A673 (cell line): ENCODE data around the gene CSF3. TPM values are rescaled to one million over a fixed set of nuclear protein-coding genes. Genes with fewer than 3 reads are reported as not detected.
"Not testable (repeated sequence)": the region's sequence is repeated elsewhere in the genome, so short reads cannot be mapped to it uniquely, and the experiment has no call there.

Source experiments
- BruUV-seq: library from RNA; stranded (reverse); fragments of 400-500 nt; replicated peaks from 2 replicates; lab custom pipeline; 2021; lab: Mats Ljungman, UMichigan
- CTCF ChIA-PET: fragments of 300-600 bp; sonication (Branson Sonifier 250); formaldehyde crosslinking; loops from one replicate; lab custom pipeline; 2022; ENCODE audit warnings: antibody characterized with exemption; lab: Charles Lee
- POLR2A ChIA-PET: fragments of 300-600 bp; sonication (Branson Sonifier 250); formaldehyde crosslinking; loops from one replicate; lab custom pipeline; 2022; ENCODE audit warnings: antibody characterized with exemption; ENCODE audit not compliant: low non-redundant PET; lab: Charles Lee
- DNase-seq: peaks from one replicate; pipeline ENCODE4 v3.0.0-alpha.2; 2015; ENCODE audit warnings: low spot score
- H3K27ac ChIP-seq: fragments of 200-600 bp; sonication (generic); 2 replicates; pipeline ENCODE4 v1.5.1; 2016; ENCODE audit warnings: mixed run types, low read depth, mild to moderate bottlenecking, mixed read lengths, antibody characterized with exemption, low read length; ENCODE audit not compliant: poor library complexity, severe bottlenecking
- H3K27me3 ChIP-seq: fragments of 200-600 bp; sonication (generic); replicated peaks from 2 replicates; pipeline ENCODE4 v1.6.1; 2017; ENCODE audit warnings: mixed run types, low read depth, mild to moderate bottlenecking, mixed read lengths, antibody characterized with exemption, low read length; ENCODE audit not compliant: insufficient read depth, poor library complexity
- H3K36me3 ChIP-seq: fragments of 200-600 bp; sonication (generic); 2 replicates; pipeline ENCODE4 v1.6.1; 2016; ENCODE audit warnings: mixed run types, mild to moderate bottlenecking, mixed read lengths, antibody characterized with exemption, low read length; ENCODE audit not compliant: insufficient read depth, poor library complexity, severe bottlenecking
- H3K4me1 ChIP-seq: fragments of 200-600 bp; sonication (generic); 2 replicates; pipeline ENCODE4 v1.6.1; 2017; ENCODE audit warnings: mixed run types, mild to moderate bottlenecking, mixed read lengths, antibody characterized with exemption, low read length; ENCODE audit not compliant: insufficient read depth, poor library complexity, severe bottlenecking
- H3K4me3 ChIP-seq: fragments of 200-600 bp; sonication (generic); 2 replicates; pipeline ENCODE4 v1.5.1; 2016; ENCODE audit warnings: low read depth, mixed run types, mild to moderate bottlenecking, mixed read lengths, low read length; ENCODE audit not compliant: poor library complexity, severe bottlenecking
- H3K9me3 ChIP-seq: fragments of 200-600 bp; sonication (generic); 2 replicates; pipeline ENCODE4 v1.6.1; 2016; ENCODE audit warnings: mixed run types, low read depth, mild to moderate bottlenecking, mixed read lengths, antibody characterized with exemption, low read length; ENCODE audit not compliant: poor library complexity, severe bottlenecking
- EZH2 ChIP-seq: fragments of 200-600 bp; sonication (generic); IDR thresholded peaks from 2 replicates; pipeline ENCODE4 v1.6.1; 2017; ENCODE audit warnings: borderline replicate concordance, low read depth, mild to moderate bottlenecking, mixed read lengths, antibody characterized with exemption, low read length; ENCODE audit not compliant: poor library complexity, severe bottlenecking
- intact Hi-C: fragments of 100-400 bp; cut with micrococcal nuclease; formaldehyde crosslinking; loops from one replicate; pipeline ENCODE4 v1.10.0; 2022; ENCODE audit not compliant: unreplicated experiment
- total RNA-seq: library from RNA; stranded (reverse); gene quantifications from 2 replicates; pipeline ENCODE4 v1.2.3, GENCODE V29; 2021
- TF ChIP-seq, protein P1 (sequence below): fragments of 300-800, 200-600 bp; sonication (generic); conservative IDR thresholded peaks from 2 replicates; pipeline ENCODE4 v1.5.1; 2017; ENCODE audit warnings: low read depth, mild to moderate bottlenecking, antibody characterized with exemption, low read length, moderate library complexity, mixed read lengths

CSF3 gene
- total RNA-seq, 1 experiment from 2014 or later: not detected

DNA sequence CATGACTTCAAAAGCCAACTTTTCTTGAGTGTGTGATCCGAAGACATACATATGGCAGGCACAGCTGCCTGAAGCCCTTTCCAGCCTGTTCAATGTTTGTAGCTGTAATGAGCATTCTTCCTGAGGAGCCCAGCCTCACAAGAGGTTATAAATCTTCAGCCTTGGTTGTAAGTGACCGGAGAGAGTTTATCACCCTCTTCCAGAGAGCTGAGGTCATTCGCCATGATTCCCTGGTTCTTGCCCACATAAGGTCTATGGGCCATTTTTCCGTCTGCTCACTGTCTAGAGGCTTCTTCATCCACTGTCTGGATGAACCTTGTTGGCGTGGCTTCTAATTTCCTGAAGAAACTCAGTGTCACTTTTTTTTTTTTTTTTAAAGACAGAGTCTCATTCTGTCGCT, 9.7 kb upstream of the CSF3 start:
- Histone ChIP-seq H3K9me3 (no peaks in the 10 kb centered on the region), H3K27ac (no peak overlapping the region), H3K4me3 (no peak overlapping the region), H3K27me3 (no peaks in the 10 kb centered on the region), H3K4me1 (no peaks in the 10 kb centered on the region), H3K36me3 (no peaks in the 10 kb centered on the region)
- intact Hi-C loops: no loop called here
- BruUV-seq: no TSS peak
- CTCF ChIA-PET: no interaction called here
- DNase-seq: no peak
- TF ChIP-seq, protein P1, sequence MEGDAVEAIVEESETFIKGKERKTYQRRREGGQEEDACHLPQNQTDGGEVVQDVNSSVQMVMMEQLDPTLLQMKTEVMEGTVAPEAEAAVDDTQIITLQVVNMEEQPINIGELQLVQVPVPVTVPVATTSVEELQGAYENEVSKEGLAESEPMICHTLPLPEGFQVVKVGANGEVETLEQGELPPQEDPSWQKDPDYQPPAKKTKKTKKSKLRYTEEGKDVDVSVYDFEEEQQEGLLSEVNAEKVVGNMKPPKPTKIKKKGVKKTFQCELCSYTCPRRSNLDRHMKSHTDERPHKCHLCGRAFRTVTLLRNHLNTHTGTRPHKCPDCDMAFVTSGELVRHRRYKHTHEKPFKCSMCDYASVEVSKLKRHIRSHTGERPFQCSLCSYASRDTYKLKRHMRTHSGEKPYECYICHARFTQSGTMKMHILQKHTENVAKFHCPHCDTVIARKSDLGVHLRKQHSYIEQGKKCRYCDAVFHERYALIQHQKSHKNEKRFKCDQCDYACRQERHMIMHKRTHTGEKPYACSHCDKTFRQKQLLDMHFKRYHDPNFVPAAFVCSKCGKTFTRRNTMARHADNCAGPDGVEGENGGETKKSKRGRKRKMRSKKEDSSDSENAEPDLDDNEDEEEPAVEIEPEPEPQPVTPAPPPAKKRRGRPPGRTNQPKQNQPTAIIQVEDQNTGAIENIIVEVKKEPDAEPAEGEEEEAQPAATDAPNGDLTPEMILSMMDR: no peak
- no peak for TF ChIP-seq EZH2
- POLR2A ChIA-PET: no interaction called here

DNA sequence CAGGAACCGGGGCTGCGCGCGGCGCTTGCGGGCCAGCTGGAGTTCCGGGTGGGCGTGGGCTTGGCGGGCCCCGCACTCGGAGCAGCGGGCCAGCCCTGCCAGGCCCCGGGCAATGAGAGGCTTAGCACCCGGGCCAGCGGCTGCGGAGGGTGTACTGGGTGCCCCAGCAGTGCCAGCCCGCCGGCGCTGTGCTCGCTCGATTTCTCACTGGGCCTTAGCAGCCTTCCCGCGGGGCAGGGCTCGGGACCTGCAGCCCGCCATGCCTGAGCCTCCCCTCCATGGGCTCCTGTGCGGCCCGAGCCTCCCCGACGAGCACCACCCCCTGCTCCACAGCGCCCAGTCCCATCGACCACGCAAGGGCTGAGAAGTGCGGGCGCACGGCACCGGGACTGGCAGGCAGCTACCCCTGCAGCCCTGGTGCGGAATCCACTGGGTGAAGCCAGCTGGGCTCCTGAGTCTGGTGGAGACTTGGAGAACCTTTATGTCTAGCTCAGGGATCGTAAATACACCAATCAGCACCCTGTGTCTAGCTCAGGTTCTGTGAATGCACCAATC, 4.2 kb upstream of the CSF3 start:
- H3K4me1 ChIP-seq, H3K36me3 ChIP-seq, H3K27ac ChIP-seq, POLR2A ChIA-PET, BruUV-seq, CTCF ChIA-PET, H3K9me3 ChIP-seq, H3K27me3 ChIP-seq, DNase-seq, H3K4me3 ChIP-seq: not testable (repeated sequence)
- intact Hi-C loops: loop anchor here (10.0 kb wide), 1 partner anchor 284 kb away; no protein-coding TSS in a partner anchor

DNA sequence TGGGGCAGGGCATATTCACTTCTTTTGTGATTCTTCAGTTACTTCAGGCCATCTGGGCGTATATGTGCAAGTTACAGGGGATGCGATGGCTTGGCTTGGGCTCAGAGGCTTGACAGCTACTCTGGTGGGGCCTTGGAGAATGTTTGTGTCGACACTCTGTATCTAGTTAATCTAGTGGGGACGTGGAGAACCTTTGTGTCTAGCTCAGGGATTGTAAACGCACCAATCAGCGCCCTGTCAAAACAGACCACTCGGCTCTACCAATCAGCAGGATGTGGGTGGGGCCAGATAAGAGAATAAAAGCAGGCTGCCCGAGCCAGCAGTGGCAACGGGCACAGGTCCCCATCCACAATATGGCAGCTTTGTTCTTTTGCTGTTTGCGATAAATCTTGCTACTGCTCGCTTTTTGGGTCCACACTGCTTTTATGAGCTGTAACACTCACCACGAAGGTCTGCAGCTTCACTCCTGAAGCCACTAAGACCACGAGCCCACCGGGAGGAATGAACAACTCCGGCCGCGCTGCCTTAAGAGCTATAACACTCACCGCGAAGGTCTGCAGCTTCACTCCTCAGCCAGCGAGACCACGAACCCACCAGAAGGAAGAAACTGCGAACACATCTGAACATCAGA, 3.1 kb upstream of the CSF3 start:
- H3K4me3 ChIP-seq, BruUV-seq, H3K9me3 ChIP-seq, DNase-seq, POLR2A ChIA-PET, H3K4me1 ChIP-seq, H3K27me3 ChIP-seq, H3K27ac ChIP-seq, CTCF ChIA-PET, H3K36me3 ChIP-seq: not testable (repeated sequence)
- intact Hi-C loops: loop anchor here (10.0 kb wide), 1 partner anchor 283 kb away; no protein-coding TSS in a partner anchor

DNA sequence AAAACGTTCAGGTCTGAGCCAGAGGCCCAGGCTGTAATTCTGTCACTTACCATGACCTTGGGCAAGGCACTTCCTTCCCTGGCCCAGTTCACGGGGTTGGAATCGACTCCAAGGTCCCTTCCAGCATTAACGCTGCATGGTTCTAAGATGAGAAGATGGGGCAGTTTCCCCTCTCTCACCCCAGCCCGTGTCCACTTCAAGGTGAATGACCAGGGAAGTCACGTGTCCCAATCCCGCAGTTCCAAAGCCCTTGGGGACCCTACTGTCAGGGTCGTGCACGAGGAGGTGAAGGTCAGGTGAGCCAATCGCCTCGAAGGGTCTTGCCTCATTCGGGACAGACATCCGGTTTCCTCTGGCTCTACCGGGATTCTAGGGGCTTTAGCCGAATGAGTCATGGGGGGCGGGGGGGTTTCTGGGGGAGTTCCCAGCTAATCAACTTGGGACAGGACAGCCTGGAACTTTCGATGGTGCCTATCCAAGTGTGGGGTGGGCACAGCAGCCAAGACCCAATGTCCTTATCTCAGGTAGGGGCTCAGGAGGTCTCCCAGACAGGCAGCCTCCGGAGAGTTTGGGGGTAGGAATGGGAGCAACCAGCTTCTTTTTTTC, 762 bp upstream of the CSF3 start:
- H3K4me3 ChIP-seq: no peak overlapping the region
- BruUV-seq: no TSS peak
- H3K27me3 ChIP-seq: no peaks in the 10 kb centered on the region
- ChIA-PET CTCF (interaction anchor here (0.8 kb wide), 1 partner anchor 72 kb away, joined by 3 read pairs; no protein-coding TSS in a partner anchor), POLR2A (no interaction called here)
- no peaks in the 10 kb centered on the region for H3K4me1 ChIP-seq
- no peak for DNase-seq
- H3K9me3 ChIP-seq: no peaks in the 10 kb centered on the region
- intact Hi-C loops: loop anchor here (10.0 kb wide), 1 partner anchor 280 kb away; no protein-coding TSS in a partner anchor
- TF ChIP-seq, protein P1: no peak
- TF ChIP-seq EZH2: no peak
- no peaks in the 10 kb centered on the region for H3K36me3 ChIP-seq
- H3K27ac ChIP-seq: no peak overlapping the region
